ENCODE results near the gene CPAMD8. TPM values are rescaled to one million over a fixed set of nuclear protein-coding genes. Genes with fewer than 3 reads are reported as not detected.

Gene CPAMD8
- total RNA-seq, 1 donor = 0.36 TPM

DNA sequence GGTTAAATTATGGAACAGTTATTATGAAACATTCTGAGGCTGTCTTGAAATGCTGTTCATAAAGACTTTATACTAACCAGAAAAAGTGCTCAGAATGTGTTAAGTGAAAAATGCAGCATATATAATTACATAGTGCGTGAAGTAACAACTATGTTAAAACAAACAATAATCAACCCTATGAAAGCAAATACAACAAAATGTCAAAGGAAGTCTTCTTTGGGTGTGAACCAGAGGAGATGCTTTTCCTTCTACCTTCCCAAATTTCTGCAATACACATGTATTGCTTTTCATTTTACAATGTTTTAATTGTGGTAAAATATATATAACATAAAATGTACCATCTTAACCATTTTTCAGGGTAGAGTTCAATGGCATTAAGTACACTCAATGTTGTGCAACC is 92.1 kb downstream of the CPAMD8 start:
- H3K4me3 ChIP-seq (ENCODE audit: insufficient read depth, low read length) = no peak overlapping the region
- no peaks in the 10 kb centered on the region for H3K79me2 ChIP-seq (ENCODE audit: insufficient read depth, low read length)
- no peak overlapping the region for H3K27ac ChIP-seq (ENCODE audit: low read depth, low read length)
- no peak for DNase-seq (ENCODE audit: insufficient read length, low spot score, missing footprints)
- H3K9me3 ChIP-seq (ENCODE audit: low read depth, low read length) = no peaks in the 10 kb centered on the region
- H3K36me3 ChIP-seq (ENCODE audit: insufficient read depth, low read length) = no peaks in the 10 kb centered on the region
- H3K4me1 ChIP-seq (ENCODE audit: insufficient read depth, low read length) = no peaks in the 10 kb centered on the region
- no peak overlapping the region for H3K4me2 ChIP-seq (ENCODE audit: insufficient read depth, low read length)
- no peaks in the 10 kb centered on the region for H3K27me3 ChIP-seq (ENCODE audit: insufficient read depth, low read length)
- H2AFZ ChIP-seq (ENCODE audit: low read length) = no peak overlapping the region
- TF ChIP-seq, protein P1, sequence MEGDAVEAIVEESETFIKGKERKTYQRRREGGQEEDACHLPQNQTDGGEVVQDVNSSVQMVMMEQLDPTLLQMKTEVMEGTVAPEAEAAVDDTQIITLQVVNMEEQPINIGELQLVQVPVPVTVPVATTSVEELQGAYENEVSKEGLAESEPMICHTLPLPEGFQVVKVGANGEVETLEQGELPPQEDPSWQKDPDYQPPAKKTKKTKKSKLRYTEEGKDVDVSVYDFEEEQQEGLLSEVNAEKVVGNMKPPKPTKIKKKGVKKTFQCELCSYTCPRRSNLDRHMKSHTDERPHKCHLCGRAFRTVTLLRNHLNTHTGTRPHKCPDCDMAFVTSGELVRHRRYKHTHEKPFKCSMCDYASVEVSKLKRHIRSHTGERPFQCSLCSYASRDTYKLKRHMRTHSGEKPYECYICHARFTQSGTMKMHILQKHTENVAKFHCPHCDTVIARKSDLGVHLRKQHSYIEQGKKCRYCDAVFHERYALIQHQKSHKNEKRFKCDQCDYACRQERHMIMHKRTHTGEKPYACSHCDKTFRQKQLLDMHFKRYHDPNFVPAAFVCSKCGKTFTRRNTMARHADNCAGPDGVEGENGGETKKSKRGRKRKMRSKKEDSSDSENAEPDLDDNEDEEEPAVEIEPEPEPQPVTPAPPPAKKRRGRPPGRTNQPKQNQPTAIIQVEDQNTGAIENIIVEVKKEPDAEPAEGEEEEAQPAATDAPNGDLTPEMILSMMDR (IDR thresholded peaks at IDR 0.05; ENCODE audit: extremely low read depth, low read depth, low read length) = no peak
- H4K20me1 ChIP-seq (ENCODE audit: insufficient read depth, low read length) = no peaks in the 10 kb centered on the region

DNA sequence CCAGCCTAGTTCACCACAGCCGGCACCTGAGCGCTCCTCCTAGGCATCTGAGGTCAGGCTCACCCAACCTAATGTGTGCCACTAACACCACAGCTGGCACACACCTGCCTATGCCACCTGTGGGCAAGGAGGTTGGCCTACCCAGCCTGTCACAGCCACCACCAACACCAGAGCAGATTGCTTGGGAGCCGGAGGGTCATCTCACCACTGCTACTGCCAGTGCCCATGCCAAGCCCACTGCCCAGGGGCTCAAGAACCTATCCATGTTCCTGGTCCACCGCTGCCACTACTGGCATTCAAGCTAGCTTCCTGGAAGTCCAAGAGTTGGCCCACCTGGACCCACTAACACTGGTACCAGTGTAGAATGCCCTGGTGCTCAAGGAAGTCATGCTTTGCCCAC is 95.3 kb downstream of the CPAMD8 start:
- H3K79me2 ChIP-seq (ENCODE audit: insufficient read depth, low read length) = no peaks in the 10 kb centered on the region
- no peaks in the 10 kb centered on the region for H3K36me3 ChIP-seq (ENCODE audit: insufficient read depth, low read length)
- no peak overlapping the region for H3K27ac ChIP-seq (ENCODE audit: low read depth, low read length)
- DNase-seq (ENCODE audit: insufficient read length, low spot score, missing footprints) = no peak
- no peak overlapping the region for H2AFZ ChIP-seq (ENCODE audit: low read length)
- no peaks in the 10 kb centered on the region for H4K20me1 ChIP-seq (ENCODE audit: insufficient read depth, low read length)
- H3K4me1 ChIP-seq (ENCODE audit: insufficient read depth, low read length) = no peaks in the 10 kb centered on the region
- TF ChIP-seq, protein P1 (IDR thresholded peaks at IDR 0.05; ENCODE audit: extremely low read depth, low read depth, low read length) = no peak
- no peak overlapping the region for H3K4me3 ChIP-seq (ENCODE audit: insufficient read depth, low read length)
- no peaks in the 10 kb centered on the region for H3K9me3 ChIP-seq (ENCODE audit: low read depth, low read length)
- H3K4me2 ChIP-seq (ENCODE audit: insufficient read depth, low read length) = no peak overlapping the region
- no peaks in the 10 kb centered on the region for H3K27me3 ChIP-seq (ENCODE audit: insufficient read depth, low read length)

DNA sequence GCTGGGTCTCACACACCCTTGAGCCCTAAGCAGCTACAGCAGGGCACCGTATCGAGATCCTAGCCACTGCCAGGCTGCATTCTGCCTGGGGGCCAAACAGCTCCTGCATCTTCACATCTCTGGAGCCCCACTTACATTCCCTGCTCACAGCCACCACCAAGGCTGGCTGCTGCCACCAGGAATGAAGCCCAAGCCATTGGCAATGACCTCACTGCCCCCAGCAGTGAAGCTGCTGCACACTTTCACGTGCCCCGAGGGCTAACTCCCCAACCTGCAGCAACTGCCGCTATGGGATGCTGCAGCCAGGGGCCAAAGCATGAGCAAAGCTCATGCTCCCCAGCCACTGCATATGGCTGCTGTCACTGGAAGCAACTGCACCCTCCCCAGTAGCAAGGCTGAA is 95.9 kb downstream of the CPAMD8 start:
- DNase-seq (ENCODE audit: insufficient read length, low spot score, missing footprints) = no peak
- H3K27ac ChIP-seq (ENCODE audit: low read depth, low read length) = no peak overlapping the region
- no peak overlapping the region for H3K4me2 ChIP-seq (ENCODE audit: insufficient read depth, low read length)
- TF ChIP-seq, protein P1 (IDR thresholded peaks at IDR 0.05; ENCODE audit: extremely low read depth, low read depth, low read length) = no peak
- H3K9me3 ChIP-seq (ENCODE audit: low read depth, low read length) = no peaks in the 10 kb centered on the region
- H3K4me1 ChIP-seq (ENCODE audit: insufficient read depth, low read length) = no peaks in the 10 kb centered on the region
- no peaks in the 10 kb centered on the region for H3K27me3 ChIP-seq (ENCODE audit: insufficient read depth, low read length)
- no peak overlapping the region for H2AFZ ChIP-seq (ENCODE audit: low read length)
- no peak overlapping the region for H3K4me3 ChIP-seq (ENCODE audit: insufficient read depth, low read length)
- no peaks in the 10 kb centered on the region for H3K79me2 ChIP-seq (ENCODE audit: insufficient read depth, low read length)
- no peaks in the 10 kb centered on the region for H3K36me3 ChIP-seq (ENCODE audit: insufficient read depth, low read length)
- H4K20me1 ChIP-seq (ENCODE audit: insufficient read depth, low read length) = no peaks in the 10 kb centered on the region

DNA sequence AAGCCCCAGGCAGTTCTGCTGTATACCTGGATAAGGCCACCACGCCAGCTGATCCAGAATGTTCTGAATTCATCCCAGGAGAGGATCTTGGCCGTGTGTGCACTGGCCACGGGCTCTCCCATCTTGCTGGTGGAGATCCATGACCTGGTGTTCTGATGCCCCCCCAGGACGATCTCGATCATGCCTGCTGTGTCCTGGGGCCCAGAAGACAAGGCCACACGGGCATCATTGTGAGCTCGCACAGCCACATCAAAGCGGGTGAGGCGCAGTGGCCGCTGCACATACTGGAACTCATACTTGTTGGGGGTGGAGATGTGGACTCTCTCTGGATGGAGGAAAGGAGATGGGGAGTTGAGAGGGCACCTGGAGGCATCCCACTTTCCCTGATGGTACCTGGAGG is 97.7 kb downstream of the CPAMD8 start:
- H4K20me1 ChIP-seq (ENCODE audit: insufficient read depth, low read length) = no peaks in the 10 kb centered on the region
- no peaks in the 10 kb centered on the region for H3K36me3 ChIP-seq (ENCODE audit: insufficient read depth, low read length)
- H3K27ac ChIP-seq (ENCODE audit: low read depth, low read length) = no peak overlapping the region
- H3K4me1 ChIP-seq (ENCODE audit: insufficient read depth, low read length) = no peaks in the 10 kb centered on the region
- H2AFZ ChIP-seq (ENCODE audit: low read length) = no peak overlapping the region
- H3K4me2 ChIP-seq (ENCODE audit: insufficient read depth, low read length) = no peak overlapping the region
- H3K79me2 ChIP-seq (ENCODE audit: insufficient read depth, low read length) = no peaks in the 10 kb centered on the region
- H3K27me3 ChIP-seq (ENCODE audit: insufficient read depth, low read length) = no peaks in the 10 kb centered on the region
- peaks cover 6% of the 10 kb centered on the region for H3K9me3 ChIP-seq (ENCODE audit: low read depth, low read length)
- H3K4me3 ChIP-seq (ENCODE audit: insufficient read depth, low read length) = no peak overlapping the region
- no peak for DNase-seq (ENCODE audit: insufficient read length, low spot score, missing footprints)
- TF ChIP-seq, protein P1 (IDR thresholded peaks at IDR 0.05; ENCODE audit: extremely low read depth, low read depth, low read length) = no peak
